Measurements from ENCODE around the gene BICRA.

Gene BICRA

GRCh38 chr19:47644199-47644598 is 35.3 kb downstream of the BICRA start:
- no peak for DNase-seq (ENCODE audit: low read depth)
- H3K4me3 ChIP-seq (ENCODE audit: low read length), result no peak overlapping the region
- no peak for TF ChIP-seq CTCF (IDR thresholded peaks at IDR 0.05; ENCODE audit: insufficient read depth, low read depth, low read length, missing control alignments)

- no peak overlapping the region for H3K4me3 ChIP-seq (ENCODE audit: low read length)
- no peak for DNase-seq (ENCODE audit: low read depth)
- TF ChIP-seq CTCF (IDR thresholded peaks at IDR 0.05; ENCODE audit: insufficient read depth, low read depth, low read length, missing control alignments), result no peak
These were observed 36.0 kb downstream of the BICRA start for GRCh38 chr19:47644743-47645482.

GRCh38 chr19:47646924-47647323 is 38.0 kb downstream of the BICRA start:
- H3K4me3 ChIP-seq (ENCODE audit: low read length), result no peak overlapping the region
- TF ChIP-seq CTCF (IDR thresholded peaks at IDR 0.05; ENCODE audit: insufficient read depth, low read depth, low read length, missing control alignments), result no peak
- DNase-seq (ENCODE audit: low read depth), result no peak

- TF ChIP-seq CTCF (IDR thresholded peaks at IDR 0.05; ENCODE audit: insufficient read depth, low read depth, low read length, missing control alignments), result no peak
- H3K4me3 ChIP-seq (ENCODE audit: low read length), result no peak overlapping the region
- no peak for DNase-seq (ENCODE audit: low read depth)
These were observed 40.7 kb downstream of the BICRA start for GRCh38 chr19:47649588-47649987.

- TF ChIP-seq CTCF (IDR thresholded peaks at IDR 0.05; ENCODE audit: insufficient read depth, low read depth, low read length, missing control alignments), result no peak
- no peak for DNase-seq (ENCODE audit: low read depth)
- no peak overlapping the region for H3K4me3 ChIP-seq (ENCODE audit: low read length)
These were observed 41.8 kb downstream of the BICRA start for GRCh38 chr19:47650700-47651099.

- H3K4me3 ChIP-seq (ENCODE audit: low read length), result no peak overlapping the region
- no peak for DNase-seq (ENCODE audit: low read depth)
- no peak for TF ChIP-seq CTCF (IDR thresholded peaks at IDR 0.05; ENCODE audit: insufficient read depth, low read depth, low read length, missing control alignments)
These were observed 42.2 kb downstream of the BICRA start for GRCh38 chr19:47651132-47651531.

- TF ChIP-seq CTCF (IDR thresholded peaks at IDR 0.05; ENCODE audit: insufficient read depth, low read depth, low read length, missing control alignments), result no peak
- H3K4me3 ChIP-seq (ENCODE audit: low read length), result no peak overlapping the region
- no peak for DNase-seq (ENCODE audit: low read depth)
These were observed 42.8 kb downstream of the BICRA start for GRCh38 chr19:47651691-47652090.
